Right atrium auricular region (tissue), 2 donors: ENCODE results near the gene RANBP17. TPM values are rescaled to one million over a fixed set of nuclear protein-coding genes. Genes with fewer than 3 reads are reported as not detected.
"Not testable (repeated sequence)": the region's sequence is repeated elsewhere in the genome, so short reads cannot be mapped to it uniquely, and the experiment has no call there.

Experiments
- DNase-seq: peaks from one replicate; pipeline ENCODE4 v3.0.0-alpha.2; 2019; ENCODE audit warnings: low spot score
- H3K27ac ChIP-seq, 2 donors: fragments of 200-600 bp; sonication (generic); 1 replicate in 1 of 2; 2 replicates in 1 of 2; pipeline ENCODE4 v1.5.1; 2016 to 2019
- H3K27me3 ChIP-seq, 2 donors: fragments of 200-600 bp; sonication (generic); one replicate each; pipeline versions ENCODE4 v1.5.1 to v1.6.0; 2017 to 2019
- H3K36me3 ChIP-seq: fragments of 200-600 bp; sonication (generic); one replicate; pipeline ENCODE4 v1.5.1; 2016
- H3K4me1 ChIP-seq, 2 donors: fragments of 200-600 bp; sonication (generic); one replicate each; pipeline versions ENCODE4 v1.5.1 to v1.6.0; 2017 to 2019
- H3K4me3 ChIP-seq, 2 donors: fragments of 200-600 bp; sonication (generic); 1 replicate in 1 of 2; 2 replicates in 1 of 2; pipeline ENCODE4 v1.5.1; 2017 to 2019; ENCODE audit warnings: mild to moderate bottlenecking in 1 of 2, moderate library complexity in 1 of 2
- H3K9me3 ChIP-seq, 2 donors: fragments of 200-600 bp; sonication (generic); one replicate each; pipeline ENCODE4 v1.5.1; 2019
- total RNA-seq, 2 donors: library from RNA; depleted of rRNA; stranded (reverse); fragments of >200 nt; gene quantifications; one replicate each; pipeline ENCODE4 v1.1.0, GENCODE V29; 2016
- TF ChIP-seq, protein P1 (sequence below), 2 donors: fragments of 200-600 bp; sonication (generic); IDR thresholded peaks; one replicate each; pipeline ENCODE4 v1.5.1; 2019; ENCODE audit warnings: antibody characterized with exemption in 2 of 2

Gene RANBP17
- total RNA-seq, 2 donors from 2014 or later, result 1.4 to 3.6 TPM

- no peak overlapping the region for H3K4me3 ChIP-seq
- H3K9me3 ChIP-seq, result no peaks in the 10 kb centered on the region
- TF ChIP-seq, protein P1, sequence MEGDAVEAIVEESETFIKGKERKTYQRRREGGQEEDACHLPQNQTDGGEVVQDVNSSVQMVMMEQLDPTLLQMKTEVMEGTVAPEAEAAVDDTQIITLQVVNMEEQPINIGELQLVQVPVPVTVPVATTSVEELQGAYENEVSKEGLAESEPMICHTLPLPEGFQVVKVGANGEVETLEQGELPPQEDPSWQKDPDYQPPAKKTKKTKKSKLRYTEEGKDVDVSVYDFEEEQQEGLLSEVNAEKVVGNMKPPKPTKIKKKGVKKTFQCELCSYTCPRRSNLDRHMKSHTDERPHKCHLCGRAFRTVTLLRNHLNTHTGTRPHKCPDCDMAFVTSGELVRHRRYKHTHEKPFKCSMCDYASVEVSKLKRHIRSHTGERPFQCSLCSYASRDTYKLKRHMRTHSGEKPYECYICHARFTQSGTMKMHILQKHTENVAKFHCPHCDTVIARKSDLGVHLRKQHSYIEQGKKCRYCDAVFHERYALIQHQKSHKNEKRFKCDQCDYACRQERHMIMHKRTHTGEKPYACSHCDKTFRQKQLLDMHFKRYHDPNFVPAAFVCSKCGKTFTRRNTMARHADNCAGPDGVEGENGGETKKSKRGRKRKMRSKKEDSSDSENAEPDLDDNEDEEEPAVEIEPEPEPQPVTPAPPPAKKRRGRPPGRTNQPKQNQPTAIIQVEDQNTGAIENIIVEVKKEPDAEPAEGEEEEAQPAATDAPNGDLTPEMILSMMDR (IDR thresholded peaks at IDR 0.05), result no peak
- no peaks in the 10 kb centered on the region for H3K4me1 ChIP-seq
- H3K36me3 ChIP-seq, result no peaks in the 10 kb centered on the region
- no peak overlapping the region for H3K27ac ChIP-seq
- H3K27me3 ChIP-seq, result no peaks in the 10 kb centered on the region
- DNase-seq, result no peak
Observed at GRCh38 chr5:171029401-171029800, 167.6 kb downstream of the RANBP17 start.

DNA sequence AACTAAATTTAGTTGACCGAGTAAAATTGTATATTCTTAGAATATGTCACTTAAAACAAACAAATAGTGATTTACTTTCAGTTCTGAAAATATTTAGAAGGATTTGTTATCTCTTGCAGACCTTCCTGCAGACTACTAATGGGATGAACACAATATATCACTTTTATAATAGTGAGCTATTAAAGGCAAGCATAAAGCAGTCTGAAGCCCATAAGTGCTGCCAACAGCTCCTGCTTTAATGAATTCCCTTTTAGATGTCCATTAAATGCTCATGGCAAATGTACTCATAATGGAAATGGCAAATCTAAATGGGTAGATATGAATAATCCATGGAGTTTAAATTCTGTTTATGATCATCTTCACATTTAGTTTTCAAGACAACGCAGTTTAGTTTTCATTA lies 170.2 kb downstream of the RANBP17 start:
- H3K4me3 ChIP-seq, result no peak overlapping the region
- no peaks in the 10 kb centered on the region for H3K27me3 ChIP-seq
- no peak overlapping the region for H3K27ac ChIP-seq
- no peak for DNase-seq
- no peaks in the 10 kb centered on the region for H3K36me3 ChIP-seq
- TF ChIP-seq, protein P1 (IDR thresholded peaks at IDR 0.05), result no peak
- no peaks in the 10 kb centered on the region for H3K4me1 ChIP-seq
- H3K9me3 ChIP-seq, result no peaks in the 10 kb centered on the region

GRCh38 chr5:171032435-171032973 lies 170.7 kb downstream of the RANBP17 start:
- H3K27ac ChIP-seq, result no peak overlapping the region
- H3K9me3 ChIP-seq, result no peaks in the 10 kb centered on the region
- H3K36me3 ChIP-seq, result no peaks in the 10 kb centered on the region
- H3K4me3 ChIP-seq, result no peak overlapping the region
- H3K4me1 ChIP-seq, result no peaks in the 10 kb centered on the region
- no peak for DNase-seq
- TF ChIP-seq, protein P1 (IDR thresholded peaks at IDR 0.05), result no peak
- no peaks in the 10 kb centered on the region for H3K27me3 ChIP-seq

GRCh38 chr5:171041893-171042292 lies 180.1 kb downstream of the RANBP17 start:
- H3K27me3 ChIP-seq, H3K27ac ChIP-seq, H3K4me1 ChIP-seq, H3K4me3 ChIP-seq, H3K9me3 ChIP-seq, DNase-seq, H3K36me3 ChIP-seq: not testable (repeated sequence)

- no peaks in the 10 kb centered on the region for H3K36me3 ChIP-seq
- H3K27ac ChIP-seq, result no peak overlapping the region
- no peak for DNase-seq
- H3K9me3 ChIP-seq, result peaks cover 0 to 14% of the 10 kb centered on the region in 2 donors
- TF ChIP-seq, protein P1 (IDR thresholded peaks at IDR 0.05), result no peak
- H3K4me1 ChIP-seq, result no peaks in the 10 kb centered on the region
- H3K27me3 ChIP-seq, result no peaks in the 10 kb centered on the region
- H3K4me3 ChIP-seq, result no peak overlapping the region
Observed at GRCh38 chr5:171050916-171051315, 189.1 kb downstream of the RANBP17 start.

- Histone ChIP-seq H3K27ac (no peak overlapping the region), H3K27me3 (no peaks in the 10 kb centered on the region), H3K36me3 (no peaks in the 10 kb centered on the region), H3K4me3 (no peak overlapping the region), H3K4me1 (no peaks in the 10 kb centered on the region), H3K9me3 (peaks cover 0 to 17% of the 10 kb centered on the region in 2 donors)
- TF ChIP-seq, protein P1 (IDR thresholded peaks at IDR 0.05), result no peak
- DNase-seq, result no peak
Observed at GRCh38 chr5:171055875-171056454, 194.1 kb downstream of the RANBP17 start.
